Uterus (tissue), 2 donors: Measurements from ENCODE around the gene TLE4.

ENCODE experiments used
- CTCF ChIP-seq, 4 experiments: fragments of 200-600 bp in 2 of 4; fragments of 450-650 bp in 2 of 4; sonication (generic) in 2 of 4; IDR thresholded peaks; one replicate each; pipeline ENCODE4 v1.5.1; 2016 to 2019; ENCODE audit warnings: antibody characterized with exemption in 4 of 4, mild to moderate bottlenecking in 2 of 4, moderate library complexity in 1 of 4
- POLR2A ChIP-seq, 2 donors: fragments of 450-650 bp; IDR thresholded peaks; one replicate each; pipeline ENCODE4 v1.6.1; 2016; ENCODE audit warnings: antibody characterized with exemption in 2 of 2, mild to moderate bottlenecking in 1 of 2, moderate library complexity in 1 of 2

GRCh38 chr9:79655551-79655950 is 83.8 kb downstream of the TLE4 start:
- no peak for TF ChIP-seq POLR2A (IDR thresholded peaks at IDR 0.05)
- no peak for TF ChIP-seq CTCF (IDR thresholded peaks at IDR 0.05)
